ENCODE measurements around the gene YIPF1. TPM values are rescaled to one million over a fixed set of nuclear protein-coding genes. Genes with fewer than 3 reads are reported as not detected.

The YIPF1 gene
- total RNA-seq, 1 donor from 2014 or later = 41.2 TPM

- no peak within 1 kb of the TSS for H2AFZ ChIP-seq (replicated peaks)
Measured at GRCh38 chr1:53893999-53894636, 4.5 kb upstream of the YIPF1 start, which contains the start of gene DIO1. Gene DIO1, plus strand, starts transcription at chr1:53894187. Its CDS starts 24 bp downstream, at chr1:53894211.

GRCh38 chr1:53892911-53893310, 3.3 kb upstream of the YIPF1 start:
- no peak overlapping the region for H3K27ac Mint-ChIP-seq
- H3K9ac ChIP-seq = no peak overlapping the region
- no peaks in the 10 kb centered on the region for H4K20me1 ChIP-seq (ENCODE audit: low read depth)
- peaks cover 4% of the 10 kb centered on the region for H3K4me1 ChIP-seq
- no peak overlapping the region for H3K4me3 ChIP-seq
- H3K4me2 ChIP-seq = no peak overlapping the region
- DNase-seq (ENCODE audit: low spot score) = no peak
- H2AFZ ChIP-seq (replicated peaks) = no peak overlapping the region
- H3K4me3 Mint-ChIP-seq = no peak overlapping the region
- TF ChIP-seq CTCF (IDR thresholded peaks at IDR 0.05) = no peak
- no peak for TF ChIP-seq EZH2 (IDR thresholded peaks at IDR 0.05)
- TF ChIP-seq EZH2phosphoT487 (IDR thresholded peaks at IDR 0.05) = no peak
- H3K27ac ChIP-seq = no peak overlapping the region
- H3K27me3 ChIP-seq = no peaks in the 10 kb centered on the region
- peaks cover 3% of the 10 kb centered on the region for H3K27me3 Mint-ChIP-seq (ENCODE audit: insufficient read depth, low read depth)
- no peaks in the 10 kb centered on the region for H3K9me3 ChIP-seq (ENCODE audit: low read depth)
- H3K79me2 ChIP-seq (ENCODE audit: low read depth) = peaks cover 3% of the 10 kb centered on the region
- peaks cover 15% of the 10 kb centered on the region for H3K4me1 Mint-ChIP-seq
- H3F3A ChIP-seq (ENCODE audit: low read depth) = peaks cover 4% of the 10 kb centered on the region
- no peaks in the 10 kb centered on the region for H3K36me3 Mint-ChIP-seq
- H3K36me3 ChIP-seq = peaks cover 5% of the 10 kb centered on the region
- no peaks in the 10 kb centered on the region for H3K9me3 Mint-ChIP-seq

More at GRCh38 chr1:53893999-53894636, 4.5 kb upstream of the YIPF1 start, which contains the start of gene DIO1:
- Mint-ChIP-seq H3K27ac (peak within 1 kb of the TSS; percentile 50), H3K27me3 (ENCODE audit: insufficient read depth, low read depth) (peaks cover 3% of the 10 kb centered on the region), H3K9me3 (no peaks in the 10 kb centered on the region), H3K4me1 (peaks cover 16% of the 10 kb centered on the region), H3K36me3 (no peaks in the 10 kb centered on the region), H3K4me3 (no peak within 1 kb of the TSS)
- H3K9ac ChIP-seq = no peak within 1 kb of the TSS
- H3K4me3 ChIP-seq = no peak within 1 kb of the TSS
- DNase-seq (ENCODE audit: low spot score) = peak; percentile 27
- H3K9me3 ChIP-seq (ENCODE audit: low read depth) = no peaks in the 10 kb centered on the region
- H3K4me1 ChIP-seq = peaks cover 4% of the 10 kb centered on the region
- H3K27ac ChIP-seq = no peak within 1 kb of the TSS
- H3F3A ChIP-seq (ENCODE audit: low read depth) = no peaks in the 10 kb centered on the region
- H3K4me2 ChIP-seq = no peak within 1 kb of the TSS
- H4K20me1 ChIP-seq (ENCODE audit: low read depth) = no peaks in the 10 kb centered on the region
- peaks cover under 1% of the 10 kb centered on the region for H3K79me2 ChIP-seq (ENCODE audit: low read depth)
- no peaks in the 10 kb centered on the region for H3K27me3 ChIP-seq
- no peaks in the 10 kb centered on the region for H3K36me3 ChIP-seq
- TF ChIP-seq EZH2phosphoT487 (IDR thresholded peaks at IDR 0.05) = no peak
- TF ChIP-seq CTCF (IDR thresholded peaks at IDR 0.05) = no peak
- TF ChIP-seq EZH2 (IDR thresholded peaks at IDR 0.05) = no peak

GRCh38 chr1:53891678-53892077, 2.1 kb upstream of the YIPF1 start:
- no peak overlapping the region for H3K4me3 Mint-ChIP-seq
- no peak overlapping the region for H3K9ac ChIP-seq
- H3K27me3 Mint-ChIP-seq (ENCODE audit: insufficient read depth, low read depth) = peaks cover 3% of the 10 kb centered on the region
- peaks cover 5% of the 10 kb centered on the region for H3K36me3 ChIP-seq
- H3K27ac ChIP-seq = no peak overlapping the region
- peak overlapping the region; percentile 32 for H3K27ac Mint-ChIP-seq
- H2AFZ ChIP-seq (replicated peaks) = no peak overlapping the region
- no peaks in the 10 kb centered on the region for H3K9me3 ChIP-seq (ENCODE audit: low read depth)
- no peaks in the 10 kb centered on the region for H3K9me3 Mint-ChIP-seq
- no peaks in the 10 kb centered on the region for H4K20me1 ChIP-seq (ENCODE audit: low read depth)
- no peak for DNase-seq (ENCODE audit: low spot score)
- H3K4me1 Mint-ChIP-seq = peaks cover 15% of the 10 kb centered on the region
- no peaks in the 10 kb centered on the region for H3K27me3 ChIP-seq
- H3K4me2 ChIP-seq = no peak overlapping the region
- H3K4me1 ChIP-seq = peaks cover 4% of the 10 kb centered on the region
- no peak for TF ChIP-seq CTCF (IDR thresholded peaks at IDR 0.05)
- no peak for TF ChIP-seq EZH2 (IDR thresholded peaks at IDR 0.05)
- TF ChIP-seq EZH2phosphoT487 (IDR thresholded peaks at IDR 0.05) = no peak
- peaks cover 4% of the 10 kb centered on the region for H3F3A ChIP-seq (ENCODE audit: low read depth)
- no peak overlapping the region for H3K4me3 ChIP-seq
- no peaks in the 10 kb centered on the region for H3K36me3 Mint-ChIP-seq
- peaks cover 3% of the 10 kb centered on the region for H3K79me2 ChIP-seq (ENCODE audit: low read depth)
